ENCODE data around the gene PHETA2. TPM values are rescaled to one million over a fixed set of nuclear protein-coding genes. Genes with fewer than 3 reads are reported as not detected.

The PHETA2 gene
- total and polyA plus RNA-seq, 2 of the 8 experiments (the other 6 are each of a cell fraction or from before 2014, with no cell fraction given), result 7.4 to 7.6 TPM

GRCh38 chr22:42077486-42078125 lies 3.6 kb downstream of the PHETA2 start:
- H4K5ac ChIP-seq (ENCODE audit: insufficient read length, low read depth, low read length), result no peak overlapping the region
- H3K18ac ChIP-seq (ENCODE audit: extremely low read depth, low read length), result no peak overlapping the region
- H3K79me2 ChIP-seq (ENCODE audit: control insufficient read depth in 1 of 2, insufficient read depth in 2 of 2, low read length in 2 of 2), result peaks cover 0 to 9% of the 10 kb centered on the region in 2 experiments; a peak in 2 of 4 replicates
- H3K4me1 ChIP-seq (replicated peaks in 1 of 4; ENCODE audit: control insufficient read depth in 3 of 4, insufficient read depth in 4 of 4, low read length in 3 of 4), result peaks cover 2 to 11% (median 9%) of the 10 kb centered on the region in 4 experiments
- H2BK5ac ChIP-seq (ENCODE audit: low read depth, low read length), result no peak overlapping the region; the same call in 1 of the 2 replicates
- DNase-seq (ENCODE audit: low read depth in 1 of 2, low spot score in 2 of 2) (no peak), FAIRE-seq (no peak)
- H3K56ac ChIP-seq (replicated peaks; ENCODE audit: insufficient read length, low read depth, low read length), result no peak overlapping the region
- ChIA-PET CTCF (ENCODE audit: partially characterized antibody) (interaction anchor here (1.4 to 1.9 kb wide), 2 partner anchors 35 to 127 kb away, joined by 3 to 4 read pairs; no protein-coding TSS in a partner anchor), POLR2A (ENCODE audit: partially characterized antibody) (interaction anchor here (0.8 to 8.9 kb wide), 4 partner anchors 13 to 131 kb away, joined by 3 to 94 read pairs (median 4); partner anchors contain the start of gene NDUFA6)
- no peak overlapping the region for H3K27ac ChIP-seq (ENCODE audit: low read depth, low read length)
- H2AK5ac ChIP-seq (ENCODE audit: low read depth, low read length), result no peak overlapping the region
- peak overlapping the region; percentile 22 for H4K8ac ChIP-seq (ENCODE audit: extremely low read depth, insufficient read depth, low read length)
- no peak overlapping the region for H3K23ac ChIP-seq (ENCODE audit: insufficient read length)
- H3K14ac ChIP-seq (ENCODE audit: insufficient read length), result no peak overlapping the region
- peaks cover 0 to 9% (median 4%) of the 10 kb centered on the region in 4 experiments; a peak in 2 of 7 replicates for H3K27me3 ChIP-seq (replicated peaks in 1 of 4; ENCODE audit: control insufficient read depth in 3 of 4, extremely low read depth in 1 of 4, insufficient read depth in 3 of 4, low read length in 3 of 4)
- H3K36me3 ChIP-seq (ENCODE audit: control insufficient read depth in 2 of 4, insufficient read depth in 4 of 4, low read length in 3 of 4), result peaks cover 0 to 6% (median 2%) of the 10 kb centered on the region in 4 experiments; a peak in 2 of 8 replicates
- no peak overlapping the region for H3K4ac ChIP-seq (replicated peaks; ENCODE audit: insufficient read length, low read depth, low read length)
- H2AFZ ChIP-seq (ENCODE audit: low read length), result no peak overlapping the region
- no peaks in the 10 kb centered on the region for H3K9me3 ChIP-seq (ENCODE audit: insufficient read depth in 2 of 2, low read depth in 1 of 2, low read length in 1 of 2)
- peak overlapping the region; percentile 61; the same call in 1 of the 2 replicates for H2BK15ac ChIP-seq (ENCODE audit: low read length)
- H3K79me1 ChIP-seq (ENCODE audit: low read depth, low read length), result peaks cover 3% of the 10 kb centered on the region; the same call in 1 of the 2 replicates
- H2BK20ac ChIP-seq (ENCODE audit: low read length), result no peak overlapping the region
- peaks cover 2% of the 10 kb centered on the region for H3K23me2 ChIP-seq (ENCODE audit: low read depth, low read length)
- 89% methylated on average over 21 of the region's 21 CpGs; no CpG with 5 or more reads in 1 of the 2 experiments for WGBS, 2 experiments (ENCODE audit: extremely low coverage in 1 of 2, insufficient coverage in 1 of 2, insufficient read length in 1 of 2, insufficient replicate concordance in 2 of 2, low coverage in 1 of 2, low lambda C conversion rate in 2 of 2, missing lambda C conversion rate in 1 of 2)
- no peaks in the 10 kb centered on the region for H4K20me1 ChIP-seq (replicated peaks in 1 of 2; ENCODE audit: control insufficient read depth in 1 of 2, insufficient read depth in 2 of 2, low read length in 2 of 2)
- no peak overlapping the region for H3K9ac ChIP-seq (replicated peaks in 1 of 4; ENCODE audit: extremely low read depth in 1 of 4, low read depth in 3 of 4, low read length in 3 of 4)
- H3K4me3 ChIP-seq (ENCODE audit: extremely low read depth in 1 of 4, insufficient read depth in 2 of 4, low read depth in 3 of 4, low read length in 4 of 4), result no peak overlapping the region
- H3K4me2 ChIP-seq (ENCODE audit: insufficient read depth in 1 of 2, low read depth in 2 of 2, low read length in 2 of 2), result no peak overlapping the region
- H4K91ac ChIP-seq (replicated peaks; ENCODE audit: insufficient read length, low read length), result no peak overlapping the region
- H2BK120ac ChIP-seq (replicated peaks; ENCODE audit: low read depth, low read length), result no peak overlapping the region
- H2BK12ac ChIP-seq (ENCODE audit: low read depth, low read length), result 0 out of 2 replicates have a peak overlapping the region, but pooled peaks have one; percentile 27
- no peak for TF ChIP-seq CBX8 (IDR thresholded peaks at IDR 0.05; ENCODE audit: borderline replicate concordance, low read depth, low read length)
- TF ChIP-seq TEAD4 (IDR thresholded peaks at IDR 0.05; ENCODE audit: low read depth, low read length), result no peak
- no peak for TF ChIP-seq RAD21 (IDR thresholded peaks at IDR 0.05 in 1 of 2, conservative IDR thresholded peaks at IDR 0.05 in 1 of 2; ENCODE audit: low read depth in 2 of 2, low read length in 2 of 2)
- TF ChIP-seq KDM1A (IDR thresholded peaks at IDR 0.05; ENCODE audit: borderline replicate concordance, low read length), result no peak
- TF ChIP-seq BCL11A (IDR thresholded peaks at IDR 0.05; ENCODE audit: low read depth in 2 of 2, low read length in 2 of 2), result no peak
- TF ChIP-seq SUZ12 (IDR thresholded peaks at IDR 0.05; ENCODE audit: low read length), result no peak
- TF ChIP-seq CEBPB (IDR thresholded peaks at IDR 0.05; ENCODE audit: low read depth, low read length), result no peak
- no peak for TF ChIP-seq RNF2 (IDR thresholded peaks at IDR 0.05; ENCODE audit: borderline replicate concordance, low read depth, low read length, missing control alignments, poor library complexity, severe bottlenecking)
- no peak for TF ChIP-seq FOSL1 (IDR thresholded peaks at IDR 0.05; ENCODE audit: insufficient read depth, low read depth, low read length)

Data from H1 (cell line).